Measurements from ENCODE around the gene INTS3.

Gene INTS3

GRCh38 chr1:153775458-153776327, 47.8 kb downstream of the INTS3 start (continued):
- TF ChIP-seq ATF2 (tag by site-specific recombination; IDR thresholded peaks at IDR 0.05; ENCODE audit: low read depth) (no peak), SP3 (tag by site-specific recombination; IDR thresholded peaks at IDR 0.05) (peak; percentile 71), KLF17 (tag by site-specific recombination; IDR thresholded peaks at IDR 0.05) (no peak; the same call in 1 of the 2 replicates), ZNF776 (tag by site-specific recombination; IDR thresholded peaks at IDR 0.05; ENCODE audit: borderline replicate concordance) (no peak), ZBTB20 (tag by site-specific recombination; IDR thresholded peaks at IDR 0.05) (peak; percentile 92), PATZ1 (tag by site-specific recombination; IDR thresholded peaks at IDR 0.05) (peak; percentile 84), ZSCAN23 (tag by site-specific recombination; IDR thresholded peaks at IDR 0.05) (0 out of 2 replicates have a peak, but pooled peaks have one; percentile 16), ZNF530 (tag by site-specific recombination; IDR thresholded peaks at IDR 0.05; ENCODE audit: low read depth) (no peak), ZNF24 (tag by site-specific recombination; IDR thresholded peaks at IDR 0.05) (0 out of 2 replicates have a peak, but pooled peaks have one; percentile 42), ZNF324 (tag by site-specific recombination; IDR thresholded peaks at IDR 0.05) (no peak), ZNF707 (tag by site-specific recombination; IDR thresholded peaks at IDR 0.05) (no peak), ZNF398 (tag by site-specific recombination; IDR thresholded peaks at IDR 0.05) (0 out of 2 replicates have a peak, but pooled peaks have one; percentile 25), ZNF837 (tag by site-specific recombination; IDR thresholded peaks at IDR 0.05) (peak; percentile 47; the same call in 1 of the 2 replicates), ZNF223 (tag by site-specific recombination; IDR thresholded peaks at IDR 0.05) (no peak), ZBTB17 (tag by site-specific recombination; IDR thresholded peaks at IDR 0.05) (peak; percentile 83), ZNF335 (tag by site-specific recombination; conservative IDR thresholded peaks at IDR 0.05) (peak; percentile 70), ZBTB8A (tag by site-specific recombination; IDR thresholded peaks at IDR 0.05) (peak; percentile 39; the same call in 1 of the 2 replicates), ZNF843 (tag by site-specific recombination; IDR thresholded peaks at IDR 0.05) (no peak), ZSCAN30 (tag by site-specific recombination; IDR thresholded peaks at IDR 0.05) (no peak; the same call in 1 of the 2 replicates), ZBTB6 (tag by site-specific recombination; IDR thresholded peaks at IDR 0.05) (peak; percentile 75), ZNF488 (tag by site-specific recombination; IDR thresholded peaks at IDR 0.05) (no peak), PBX3 (CRISPR knock-in tag; IDR thresholded peaks at IDR 0.05) (peak; percentile 72; the same call in 1 of the 2 replicates), ZNF433 (tag by site-specific recombination; IDR thresholded peaks at IDR 0.05; ENCODE audit: low read depth) (no peak), SP2 (tag by site-specific recombination; IDR thresholded peaks at IDR 0.05) (peak; percentile 71), KLF1 (tag by site-specific recombination; IDR thresholded peaks at IDR 0.05) (peak; percentile 66), ZEB2 (tag by site-specific recombination; IDR thresholded peaks at IDR 0.05) (peak; percentile 64; the same call in 1 of the 2 replicates), ZNF169 (tag by site-specific recombination; IDR thresholded peaks at IDR 0.05) (0 out of 2 replicates have a peak, but pooled peaks have one; percentile 23), MYNN (tag by site-specific recombination; IDR thresholded peaks at IDR 0.05; ENCODE audit: borderline replicate concordance) (0 out of 2 replicates have a peak, but pooled peaks have one; percentile 33), REPIN1 (tag by site-specific recombination; IDR thresholded peaks at IDR 0.05; ENCODE audit: low read depth) (peak; percentile 13; the same call in 1 of the 2 replicates)
